Ureter (tissue), 1 donor: ENCODE results near the gene TBC1D2. TPM values are rescaled to one million over a fixed set of nuclear protein-coding genes. Genes with fewer than 3 reads are reported as not detected.
"Not testable (repeated sequence)": the region's sequence is repeated elsewhere in the genome, so short reads cannot be mapped to it uniquely, and the experiment has no call there.

Source experiments
- DNase-seq: peaks from one replicate; pipeline ENCODE4 v3.0.0-alpha.2; 2020; ENCODE audit warnings: low spot score
- total RNA-seq: library from RNA; stranded (reverse); gene quantifications from one replicate; pipeline ENCODE4 v1.2.4, GENCODE V29; 2023
- donor health status: DM: yes; HTN: yes; CAD: no.

TBC1D2 gene
- 60.8 TPM for total RNA-seq

GRCh38 chr9:98255578-98256296, at the start of gene TBC1D2:
TSS of gene TBC1D2 (minus strand) at chr9:98255649. CDS start at chr9:98255541, 108 bp downstream.
- peak; percentile 97 for DNase-seq

- DNase-seq = no peak
Measured at GRCh38 chr9:98304381-98304780, 48.9 kb upstream of the TBC1D2 start.

- DNase-seq = no peak
Measured at GRCh38 chr9:98303633-98304125, 48.2 kb upstream of the TBC1D2 start.

GRCh38 chr9:98302938-98303632, 47.6 kb upstream of the TBC1D2 start:
- no peak for DNase-seq

GRCh38 chr9:98302150-98302549, 46.7 kb upstream of the TBC1D2 start:
- DNase-seq = no peak

- DNase-seq = no peak
Measured at GRCh38 chr9:98300611-98301010, 45.2 kb upstream of the TBC1D2 start.

- DNase-seq = no peak
Measured at GRCh38 chr9:98298476-98298875, 43.0 kb upstream of the TBC1D2 start.

GRCh38 chr9:98295824-98296223, 40.4 kb upstream of the TBC1D2 start:
- DNase-seq = no peak

GRCh38 chr9:98291820-98292219, 36.4 kb upstream of the TBC1D2 start:
- DNase-seq = no peak

GRCh38 chr9:98290411-98290810, 35.0 kb upstream of the TBC1D2 start:
- no peak for DNase-seq

GRCh38 chr9:98289614-98290201, 34.3 kb upstream of the TBC1D2 start:
- DNase-seq = no peak

GRCh38 chr9:98288881-98289280, 33.4 kb upstream of the TBC1D2 start:
- DNase-seq = no peak

- DNase-seq = no peak
Measured at GRCh38 chr9:98287384-98287783, 31.9 kb upstream of the TBC1D2 start.

GRCh38 chr9:98285446-98285845, 30.0 kb upstream of the TBC1D2 start:
- no peak for DNase-seq

GRCh38 chr9:98284754-98285153, 29.3 kb upstream of the TBC1D2 start:
- no peak for DNase-seq

- DNase-seq = not testable (repeated sequence)
Measured at GRCh38 chr9:98283143-98283542, 27.7 kb upstream of the TBC1D2 start.

GRCh38 chr9:98281281-98281680, 25.8 kb upstream of the TBC1D2 start:
- DNase-seq = no peak

GRCh38 chr9:98280574-98280973, 25.1 kb upstream of the TBC1D2 start:
- DNase-seq = no peak

- no peak for DNase-seq
Measured at GRCh38 chr9:98280162-98280561, 24.7 kb upstream of the TBC1D2 start.

GRCh38 chr9:98276907-98277469, 21.5 kb upstream of the TBC1D2 start:
- no peak for DNase-seq

GRCh38 chr9:98275159-98275558, 19.7 kb upstream of the TBC1D2 start:
- no peak for DNase-seq

- DNase-seq = no peak
Measured at GRCh38 chr9:98272083-98272482, 16.6 kb upstream of the TBC1D2 start.

- DNase-seq = no peak
Measured at GRCh38 chr9:98271479-98271878, 16.0 kb upstream of the TBC1D2 start.
